Caco-2 (cell line): ENCODE results near the gene EEF2. TPM values are rescaled to one million over a fixed set of nuclear protein-coding genes. Genes with fewer than 3 reads are reported as not detected.

Experiments
- BruUV-seq: library from RNA; stranded (reverse); fragments of 400-500 nt; replicated peaks from 2 replicates; lab custom pipeline; 2021; lab: Mats Ljungman, UMichigan
- CTCF ChIA-PET: fragments of 300-600 bp; sonication (Branson Sonifier 250); formaldehyde crosslinking; loops from one replicate; lab custom pipeline; 2022; ENCODE audit warnings: antibody characterized with exemption; lab: Charles Lee
- POLR2A ChIA-PET: fragments of 300-600 bp; sonication (Branson Sonifier 250); formaldehyde crosslinking; loops from one replicate; lab custom pipeline; 2022; ENCODE audit warnings: antibody characterized with exemption; lab: Charles Lee
- DNase-seq, 2 experiments: peaks; one replicate each; pipeline versions ENCODE4 v3.0.0 to v3.0.0-alpha.2; 2020 to 2022
- H3K27me3 ChIP-seq: replicated peaks from 2 replicates; pipeline ENCODE4 v1.6.0; 2011; ENCODE audit warnings: low read length; ENCODE audit not compliant: control insufficient read depth, insufficient read depth
- H3K36me3 ChIP-seq: 2 replicates; pipeline ENCODE4 v1.5.1; 2011; ENCODE audit warnings: low read length; ENCODE audit not compliant: control insufficient read depth, insufficient read depth
- H3K4me1 ChIP-seq: fragments of 250-450 bp; sonication (Bioruptor Pico); 2 replicates; pipeline ENCODE4 v1.5.1; 2020; ENCODE audit warnings: mild to moderate bottlenecking
- H3K4me3 ChIP-seq: 2 replicates; pipeline ENCODE4 v1.5.1; 2011; ENCODE audit warnings: low read depth, mild to moderate bottlenecking, control low read depth, low read length
- H3K9me3 ChIP-seq: fragments of 250-450 bp; sonication (Bioruptor Pico); 2 replicates; pipeline ENCODE4 v1.5.1; 2020; ENCODE audit warnings: mild to moderate bottlenecking, moderate library complexity
- H3K27ac Mint-ChIP-seq: one replicate; pipeline ENCODE4 v1.8.0; 2022; ENCODE audit warnings: mixed read lengths; ENCODE audit not compliant: unreplicated experiment
- H3K27me3 Mint-ChIP-seq: one replicate; pipeline ENCODE4 v1.8.0; 2022; ENCODE audit warnings: mixed read lengths; ENCODE audit not compliant: insufficient read depth, unreplicated experiment
- H3K36me3 Mint-ChIP-seq: one replicate; pipeline ENCODE4 v1.8.0; 2022; ENCODE audit warnings: mild to moderate bottlenecking, mixed read lengths; ENCODE audit not compliant: insufficient read depth, unreplicated experiment
- H3K4me1 Mint-ChIP-seq: one replicate; pipeline ENCODE4 v1.8.0; 2022; ENCODE audit warnings: low read depth, mixed read lengths; ENCODE audit not compliant: unreplicated experiment
- H3K4me3 Mint-ChIP-seq: one replicate; pipeline ENCODE4 v1.8.0; 2022; ENCODE audit warnings: mild to moderate bottlenecking, moderate library complexity, mixed read lengths; ENCODE audit not compliant: unreplicated experiment
- H3K9me3 Mint-ChIP-seq: one replicate; pipeline ENCODE4 v1.8.0; 2022; ENCODE audit warnings: mixed read lengths; ENCODE audit not compliant: unreplicated experiment
- intact Hi-C: fragments of 100-400 bp; cut with micrococcal nuclease; formaldehyde crosslinking; loops from one replicate; pipeline ENCODE4 v1.10.0; 2022; ENCODE audit not compliant: unreplicated experiment
- total RNA-seq: library from RNA; stranded (reverse); gene quantifications from 2 replicates; pipeline ENCODE4 v1.2.3, GENCODE V29; 2022
- TF ChIP-seq, protein P1 (sequence below), 2 experiments: fragments of 200-600 bp in 1 of 2; IDR thresholded peaks; 1 replicate in 1 of 2; 2 replicates in 1 of 2; pipeline versions ENCODE4 v1.5.1 to v1.8.0; 2011 to 2022; ENCODE audit warnings: antibody characterized with exemption in 1 of 2, control low read depth in 1 of 2, inconsistent platforms in 1 of 2, low read depth in 1 of 2, low read length in 1 of 2, mild to moderate bottlenecking in 1 of 2, moderate library complexity in 1 of 2; ENCODE audit not compliant: insufficient read depth in 1 of 2, severe bottlenecking in 1 of 2, unreplicated experiment in 1 of 2

The EEF2 gene
- total RNA-seq, 1 experiment from 2014 or later: 2,157 TPM

DNA sequence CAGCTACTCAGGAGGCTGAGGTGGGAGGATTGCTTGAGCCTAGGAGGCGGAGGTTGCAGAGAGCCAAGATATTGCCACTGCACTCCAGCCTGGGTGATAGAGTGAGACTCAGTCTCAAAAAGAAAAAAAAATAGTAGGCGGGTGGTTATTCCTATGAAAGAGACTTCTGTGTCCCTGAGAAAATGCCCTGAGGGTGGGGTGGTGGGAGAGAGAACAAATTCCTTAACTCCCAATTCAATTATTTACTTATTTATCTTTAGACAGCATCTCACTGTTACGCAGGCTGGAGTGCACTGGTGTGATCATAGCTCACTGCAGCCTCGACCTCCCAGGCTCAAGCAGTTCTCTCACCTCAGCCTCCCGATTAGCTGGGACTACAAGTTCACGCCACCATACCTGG lies 10.3 kb upstream of the EEF2 start:
- no peak overlapping the region for H3K27ac Mint-ChIP-seq

DNA sequence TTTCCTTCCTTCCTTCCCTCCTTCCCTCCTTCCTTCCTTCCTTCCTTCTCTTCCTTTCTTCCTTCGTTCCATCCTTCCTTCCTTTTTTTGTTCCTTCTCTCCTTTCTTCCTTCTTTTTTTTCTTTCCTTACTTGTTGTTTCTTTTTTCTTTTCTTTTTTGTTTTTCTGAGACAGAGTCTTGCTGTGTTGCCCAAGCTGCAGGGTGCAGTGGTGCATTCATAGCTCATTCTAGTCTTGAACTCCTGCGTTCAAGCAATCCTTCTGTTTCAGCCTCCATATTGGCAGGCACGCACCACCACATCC lies 5.5 kb upstream of the EEF2 start:
- intact Hi-C loops: no loop called here
- peak overlapping the region; percentile 89 for H3K4me3 Mint-ChIP-seq
- H3K27ac Mint-ChIP-seq: peak overlapping the region; percentile 89
- TF ChIP-seq, protein P1, sequence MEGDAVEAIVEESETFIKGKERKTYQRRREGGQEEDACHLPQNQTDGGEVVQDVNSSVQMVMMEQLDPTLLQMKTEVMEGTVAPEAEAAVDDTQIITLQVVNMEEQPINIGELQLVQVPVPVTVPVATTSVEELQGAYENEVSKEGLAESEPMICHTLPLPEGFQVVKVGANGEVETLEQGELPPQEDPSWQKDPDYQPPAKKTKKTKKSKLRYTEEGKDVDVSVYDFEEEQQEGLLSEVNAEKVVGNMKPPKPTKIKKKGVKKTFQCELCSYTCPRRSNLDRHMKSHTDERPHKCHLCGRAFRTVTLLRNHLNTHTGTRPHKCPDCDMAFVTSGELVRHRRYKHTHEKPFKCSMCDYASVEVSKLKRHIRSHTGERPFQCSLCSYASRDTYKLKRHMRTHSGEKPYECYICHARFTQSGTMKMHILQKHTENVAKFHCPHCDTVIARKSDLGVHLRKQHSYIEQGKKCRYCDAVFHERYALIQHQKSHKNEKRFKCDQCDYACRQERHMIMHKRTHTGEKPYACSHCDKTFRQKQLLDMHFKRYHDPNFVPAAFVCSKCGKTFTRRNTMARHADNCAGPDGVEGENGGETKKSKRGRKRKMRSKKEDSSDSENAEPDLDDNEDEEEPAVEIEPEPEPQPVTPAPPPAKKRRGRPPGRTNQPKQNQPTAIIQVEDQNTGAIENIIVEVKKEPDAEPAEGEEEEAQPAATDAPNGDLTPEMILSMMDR (IDR thresholded peaks at IDR 0.05; ENCODE audit: insufficient read depth in 1 of 2, low read depth in 1 of 2, low read length in 1 of 2, severe bottlenecking in 1 of 2, unreplicated experiment in 1 of 2): no peak
- H3K36me3 ChIP-seq: no peaks in the 10 kb centered on the region
- ChIA-PET CTCF (no interaction called here), POLR2A (interaction anchor here (0.6 to 0.7 kb wide), 3 partner anchors 22 to 228 kb away, joined by 3 to 4 read pairs (median 4); partner anchors contain the start of gene MRPL54)
- DNase-seq: no peak
- peaks cover 15% of the 10 kb centered on the region for H3K36me3 Mint-ChIP-seq
- H3K27me3 Mint-ChIP-seq: no peaks in the 10 kb centered on the region
- no peaks in the 10 kb centered on the region for H3K4me1 ChIP-seq
- no peaks in the 10 kb centered on the region for H3K27me3 ChIP-seq
- no TSS peak for BruUV-seq
- no peak overlapping the region for H3K4me3 ChIP-seq
- H3K4me1 Mint-ChIP-seq: peaks cover 7% of the 10 kb centered on the region
- H3K9me3 ChIP-seq: no peaks in the 10 kb centered on the region
- peaks cover 10% of the 10 kb centered on the region for H3K9me3 Mint-ChIP-seq

More for the DNA sequence above, 10.3 kb upstream of the EEF2 start:
- H3K27me3 ChIP-seq: no peaks in the 10 kb centered on the region
- TF ChIP-seq, protein P1 (IDR thresholded peaks at IDR 0.05; ENCODE audit: insufficient read depth in 1 of 2, low read depth in 1 of 2, low read length in 1 of 2, severe bottlenecking in 1 of 2, unreplicated experiment in 1 of 2): no peak
- Mint-ChIP-seq H3K36me3 (no peaks in the 10 kb centered on the region), H3K9me3 (peaks cover 6% of the 10 kb centered on the region), H3K27me3 (no peaks in the 10 kb centered on the region), H3K4me3 (no peak overlapping the region), H3K4me1 (peaks cover 5% of the 10 kb centered on the region)
- H3K9me3 ChIP-seq: no peaks in the 10 kb centered on the region
- ChIA-PET POLR2A (no interaction called here), CTCF (interaction anchor here (0.7 to 0.9 kb wide), 2 partner anchors 81 to 135 kb away, joined by 3 to 6 read pairs; no protein-coding TSS in a partner anchor)
- H3K4me1 ChIP-seq: no peaks in the 10 kb centered on the region
- no peak overlapping the region for H3K4me3 ChIP-seq
- intact Hi-C loops: no loop called here
- no TSS peak for BruUV-seq
- H3K36me3 ChIP-seq: no peaks in the 10 kb centered on the region
- no peak for DNase-seq

DNA sequence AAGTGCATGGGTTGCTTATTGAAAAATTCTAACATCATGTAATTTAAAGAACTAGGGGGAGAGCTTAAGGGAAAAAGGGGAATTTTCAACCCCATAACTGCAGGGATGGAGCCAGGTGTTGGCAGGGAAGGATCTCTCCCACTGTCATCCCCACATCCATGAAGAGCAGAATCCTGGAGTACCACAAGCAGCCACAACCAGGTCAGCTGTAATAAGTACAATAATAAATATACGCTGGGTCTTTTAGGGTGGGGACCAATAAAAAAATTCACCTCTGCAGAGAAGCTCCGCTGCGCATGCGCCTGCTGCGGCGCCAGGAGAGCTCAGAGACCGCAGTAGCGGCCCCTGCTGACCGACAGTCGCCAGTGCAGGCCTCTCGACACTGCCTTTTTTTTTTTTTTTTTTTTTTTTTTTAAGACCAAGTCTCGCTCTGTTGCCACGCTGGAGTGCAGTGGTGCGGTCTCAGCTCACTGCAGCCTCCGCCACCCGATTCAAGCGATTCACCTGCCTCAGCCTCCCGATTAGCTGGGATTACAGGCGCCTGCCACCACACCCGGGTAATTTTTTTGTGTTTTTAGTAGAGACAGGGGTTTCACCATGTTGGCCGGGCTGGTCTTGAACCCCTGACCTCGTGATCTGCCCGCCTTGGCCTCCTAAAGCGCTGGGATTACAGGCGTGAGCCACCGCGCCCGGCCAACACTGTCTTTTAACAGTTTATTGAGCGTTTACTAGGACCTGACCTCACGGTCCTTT lies 2.5 kb upstream of the EEF2 start:
- no peaks in the 10 kb centered on the region for H3K27me3 ChIP-seq
- Mint-ChIP-seq H3K9me3 (peaks cover 10% of the 10 kb centered on the region), H3K36me3 (peaks cover 44% of the 10 kb centered on the region), H3K4me3 (peak overlapping the region; percentile 89), H3K27me3 (no peaks in the 10 kb centered on the region), H3K27ac (peak overlapping the region; percentile 88), H3K4me1 (peaks cover 13% of the 10 kb centered on the region)
- peak overlapping the region; percentile 37 for H3K4me3 ChIP-seq
- intact Hi-C loops: loop anchor here (10.0 kb wide), 1 partner anchor 77 kb away; the partner anchor contains the start of gene ZBTB7A
- H3K36me3 ChIP-seq: peaks cover 11% of the 10 kb centered on the region
- ChIA-PET CTCF (interaction anchor here (0.6 to 1.8 kb wide), 24 partner anchors 9 to 296 kb away, joined by 3 to 21 read pairs (median 5); partner anchors contain the start of genes APBA3, DAPK3, MRPL54 and PIAS4), POLR2A (interaction anchor here (0.5 to 1.7 kb wide), 12 partner anchors 11 to 1560 kb away, joined by 3 to 16 read pairs (median 6); partner anchors contain the start of genes DAPK3 and MRPL54)
- TF ChIP-seq, protein P1 (IDR thresholded peaks at IDR 0.05; ENCODE audit: insufficient read depth in 1 of 2, low read depth in 1 of 2, low read length in 1 of 2, severe bottlenecking in 1 of 2, unreplicated experiment in 1 of 2): peak; percentile 68 to 87
- H3K4me1 ChIP-seq: peaks cover 12% of the 10 kb centered on the region
- BruUV-seq: no TSS peak
- peak; percentile 80 to 85 for DNase-seq
- H3K9me3 ChIP-seq: no peaks in the 10 kb centered on the region
